Urinary bladder (tissue), 4 donors: ENCODE results near the gene NRP2. TPM values are rescaled to one million over a fixed set of nuclear protein-coding genes. Genes with fewer than 3 reads are reported as not detected.
A peak's percentile ranks its signal among the peaks of the same experiment; 100 is the strongest.

Experiments used
- DNase-seq: peaks from one replicate; pipeline ENCODE4 v3.0.0-alpha.2; 2015; ENCODE audit errors: extremely low spot score
- H3K27ac ChIP-seq: one replicate; pipeline ENCODE4 v1.5.1; 2013; ENCODE audit warnings: low read depth, mild to moderate bottlenecking, moderate library complexity
- H3K36me3 ChIP-seq: one replicate; pipeline ENCODE4 v1.6.1; 2013; ENCODE audit warnings: mild to moderate bottlenecking, moderate library complexity; ENCODE audit not compliant: insufficient read depth
- H3K4me1 ChIP-seq: one replicate; pipeline ENCODE4 v1.6.1; 2013; ENCODE audit warnings: mild to moderate bottlenecking, moderate library complexity; ENCODE audit not compliant: insufficient read depth
- H3K4me3 ChIP-seq: one replicate; pipeline ENCODE4 v1.5.1; 2013; ENCODE audit warnings: low read depth, low read length
- WGBS: extraction: QIAGEN DNeasy Blood & Tissue Kit; methylation state at CpG from one replicate; pipeline ENCODE4 v1.1.7; 2013; 5-methylcytosine and 5-hydroxymethylcytosine counted together
- polyA plus RNA-seq: library from polyadenylated mRNA; stranded (reverse); fragments of 200-250 nt; gene quantifications from one replicate; pipeline ENCODE4 v1.2.3, GENCODE V29; 2013
- total RNA-seq: library from RNA; depleted of rRNA; stranded (reverse); fragments of >200 nt; gene quantifications from one replicate; pipeline ENCODE4 v1.2.3, GENCODE V29; 2014
- donor health status: healthy with polysubstance abuse.
- donor health status: healthy.

NRP2 gene
- total and polyA plus RNA-seq, 2 donors: 74.4 to 101 TPM

DNA sequence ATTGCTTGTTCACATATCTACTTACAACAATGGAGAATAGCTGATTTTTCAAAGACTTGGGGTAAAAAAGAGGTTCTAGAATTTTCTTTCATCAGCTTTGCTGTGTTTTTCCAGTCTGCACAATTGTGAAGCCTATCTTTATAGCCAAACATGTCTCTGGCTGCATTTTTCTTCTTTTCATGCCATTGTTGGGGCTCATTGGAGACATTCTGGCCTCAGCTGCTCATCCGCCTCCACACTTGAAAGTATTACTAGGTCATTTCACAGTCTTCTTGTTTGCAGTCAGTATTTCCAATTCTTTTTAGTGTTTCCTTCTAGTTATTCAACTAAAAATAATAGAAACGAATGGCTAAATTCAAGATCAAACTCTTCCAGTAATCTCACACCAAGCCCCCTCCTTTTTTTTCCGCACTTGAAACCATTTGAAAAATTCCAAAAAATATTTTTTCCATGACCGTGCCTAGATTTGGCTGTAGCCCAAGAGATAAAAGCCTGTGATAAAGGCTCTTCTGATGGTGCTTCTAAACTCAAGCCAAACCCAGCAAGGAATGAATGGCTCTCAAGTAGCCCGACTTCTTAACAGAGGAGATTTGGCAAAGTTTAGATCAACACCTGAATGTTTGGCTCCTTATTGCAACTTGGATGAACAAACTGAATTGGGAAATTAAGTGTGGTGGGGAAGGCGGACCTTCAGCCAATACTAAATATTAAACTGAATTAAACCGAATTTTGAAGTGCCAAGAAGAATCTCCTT lies 103.4 kb downstream of the NRP2 start:
- no peak for DNase-seq
- Histone ChIP-seq H3K4me1 (no peaks in the 10 kb centered on the region), H3K27ac (no peak overlapping the region), H3K36me3 (no peaks in the 10 kb centered on the region), H3K4me3 (no peak overlapping the region)
- 40% methylated on average over 7 of the region's 7 CpGs for WGBS

DNA sequence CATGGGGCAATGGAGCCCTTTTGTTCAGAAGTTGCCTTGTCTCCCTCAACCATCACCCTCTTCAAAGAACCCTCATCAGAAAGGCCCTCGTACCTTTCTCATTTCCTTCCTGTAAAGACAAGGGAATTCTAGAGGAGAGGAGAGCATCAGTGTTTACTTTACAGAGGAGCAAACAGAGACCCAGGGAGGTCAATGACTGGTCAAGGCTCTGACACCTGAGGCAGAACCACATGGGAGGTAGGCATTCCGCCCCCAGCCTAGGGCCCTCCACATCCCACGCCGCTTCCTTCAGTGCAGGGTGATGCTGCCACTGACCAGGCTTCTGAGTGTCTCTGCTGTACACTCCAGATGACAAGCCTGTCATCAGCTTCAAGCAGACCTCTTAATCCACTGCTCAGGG lies 104.7 kb downstream of the NRP2 start:
- H3K36me3 ChIP-seq: no peaks in the 10 kb centered on the region
- WGBS: 88% methylated on average over 4 of the region's 4 CpGs
- no peaks in the 10 kb centered on the region for H3K4me1 ChIP-seq
- no peak overlapping the region for H3K27ac ChIP-seq
- H3K4me3 ChIP-seq: no peak overlapping the region
- DNase-seq: no peak

GRCh38 chr2:205787761-205788160 lies 105.5 kb downstream of the NRP2 start:
- Histone ChIP-seq H3K4me3 (no peak overlapping the region), H3K4me1 (no peaks in the 10 kb centered on the region), H3K27ac (no peak overlapping the region), H3K36me3 (no peaks in the 10 kb centered on the region)
- no peak for DNase-seq
- WGBS: 76% methylated on average over 3 of the region's 3 CpGs

GRCh38 chr2:205789906-205790305 lies 107.6 kb downstream of the NRP2 start:
- Histone ChIP-seq H3K27ac (no peak overlapping the region), H3K4me1 (no peaks in the 10 kb centered on the region), H3K4me3 (no peak overlapping the region), H3K36me3 (no peaks in the 10 kb centered on the region)
- WGBS: 93% methylated on average over 1 of the region's 1 CpG
- no peak for DNase-seq

GRCh38 chr2:205792908-205793307 lies 110.6 kb downstream of the NRP2 start:
- H3K4me1 ChIP-seq: no peaks in the 10 kb centered on the region

DNA sequence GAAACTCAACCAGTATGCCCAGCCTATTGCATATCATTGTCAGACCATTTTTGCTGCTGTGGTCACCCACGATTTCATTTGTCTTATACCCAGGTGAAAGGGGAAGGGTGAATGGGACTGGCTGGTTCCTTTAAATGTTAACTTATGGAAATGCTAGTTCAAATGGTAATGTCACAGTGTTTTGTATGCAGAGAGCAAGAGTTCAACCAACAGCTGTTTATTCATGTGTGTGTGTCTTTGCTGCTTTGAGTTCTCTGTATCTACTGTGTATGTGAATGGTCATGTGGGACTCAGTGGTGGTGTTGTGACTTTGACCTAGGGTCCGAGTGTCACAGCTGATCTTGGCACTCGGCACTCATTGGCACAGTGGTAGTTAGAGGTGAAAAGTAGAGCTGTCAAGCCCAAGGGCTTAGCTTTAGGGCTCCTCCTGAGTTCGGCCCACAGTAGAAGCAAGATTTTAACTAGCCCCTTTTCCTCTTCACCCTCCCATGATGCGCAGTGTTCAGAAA lies 114.6 kb downstream of the NRP2 start:
- Histone ChIP-seq H3K4me1 (no peaks in the 10 kb centered on the region), H3K4me3 (no peak overlapping the region), H3K27ac (no peak overlapping the region), H3K36me3 (no peaks in the 10 kb centered on the region)
- 87% methylated on average over 5 of the region's 5 CpGs for WGBS
- DNase-seq: no peak

More at GRCh38 chr2:205792908-205793307, 110.6 kb downstream of the NRP2 start:
- H3K36me3 ChIP-seq: no peaks in the 10 kb centered on the region
- H3K4me3 ChIP-seq: no peak overlapping the region
- 59% methylated on average over 3 of the region's 3 CpGs for WGBS
- H3K27ac ChIP-seq: no peak overlapping the region
- DNase-seq: no peak

GRCh38 chr2:205797866-205798265 lies 115.6 kb downstream of the NRP2 start:
- DNase-seq: no peak
- H3K27ac ChIP-seq: no peak overlapping the region
- no peaks in the 10 kb centered on the region for H3K36me3 ChIP-seq
- 42% methylated on average over 4 of the region's 4 CpGs for WGBS
- H3K4me1 ChIP-seq: no peaks in the 10 kb centered on the region
- H3K4me3 ChIP-seq: no peak overlapping the region

GRCh38 chr2:205800224-205800623 lies 117.9 kb downstream of the NRP2 start:
- Histone ChIP-seq H3K27ac (no peak overlapping the region), H3K36me3 (no peaks in the 10 kb centered on the region), H3K4me1 (no peaks in the 10 kb centered on the region), H3K4me3 (no peak overlapping the region)
- DNase-seq: no peak
- WGBS: 29% methylated on average over 2 of the region's 2 CpGs

DNA sequence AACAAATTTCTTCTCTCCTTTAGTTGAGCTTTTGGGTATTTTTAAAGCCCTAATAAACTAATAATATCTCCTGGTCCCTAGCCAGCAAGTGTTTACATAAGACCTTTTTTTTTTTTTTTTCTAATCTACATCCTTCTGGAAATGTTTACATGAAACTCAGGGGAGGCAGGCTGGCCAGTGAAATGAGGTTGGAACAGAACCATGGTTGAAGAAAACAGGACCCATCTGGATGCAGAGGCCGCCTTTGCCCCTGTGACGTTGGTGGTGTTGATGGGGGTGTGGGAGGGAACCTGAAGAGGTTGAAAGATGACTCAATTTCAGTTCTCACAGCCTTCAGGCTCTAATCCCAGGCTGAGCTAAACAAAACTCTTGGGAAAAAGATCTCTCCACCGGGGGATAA lies 118.5 kb downstream of the NRP2 start:
- WGBS: 13% methylated on average over 3 of the region's 3 CpGs
- peak; percentile 74 for DNase-seq
- H3K27ac ChIP-seq: peak overlapping the region; percentile 44
- no peaks in the 10 kb centered on the region for H3K4me1 ChIP-seq
- H3K36me3 ChIP-seq: no peaks in the 10 kb centered on the region
- H3K4me3 ChIP-seq: no peak overlapping the region

- 57% methylated on average over 7 of the region's 7 CpGs for WGBS
- H3K27ac ChIP-seq: no peak overlapping the region
- no peaks in the 10 kb centered on the region for H3K36me3 ChIP-seq
- H3K4me3 ChIP-seq: no peak overlapping the region
- no peaks in the 10 kb centered on the region for H3K4me1 ChIP-seq
- DNase-seq: no peak
Observed at GRCh38 chr2:205802065-205802464, 119.8 kb downstream of the NRP2 start.

DNA sequence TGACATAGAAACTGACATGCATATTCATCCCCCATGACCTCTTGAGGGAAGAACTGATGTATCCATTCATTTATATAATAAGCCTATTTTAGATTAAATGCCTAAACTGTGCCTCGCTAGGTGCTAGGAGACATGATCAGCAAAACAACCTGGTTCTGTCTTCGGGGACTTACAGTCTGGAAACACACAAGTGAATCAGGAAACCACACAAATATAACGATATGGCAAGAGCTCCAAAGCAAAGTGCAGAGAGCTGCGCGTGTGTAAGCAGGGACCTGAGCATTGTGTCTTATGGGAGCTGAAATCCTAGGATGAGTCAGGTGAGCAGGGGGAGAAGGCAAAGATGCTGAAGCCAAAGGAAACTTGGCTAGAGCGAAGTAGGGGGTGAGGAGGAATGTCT lies 120.6 kb downstream of the NRP2 start:
- Histone ChIP-seq H3K4me1 (no peaks in the 10 kb centered on the region), H3K36me3 (no peaks in the 10 kb centered on the region), H3K4me3 (no peak overlapping the region), H3K27ac (no peak overlapping the region)
- no peak for DNase-seq
- WGBS: 87% methylated on average over 6 of the region's 6 CpGs

GRCh38 chr2:205803500-205803899 lies 121.2 kb downstream of the NRP2 start:
- Histone ChIP-seq H3K4me3 (no peak overlapping the region), H3K27ac (no peak overlapping the region), H3K4me1 (no peaks in the 10 kb centered on the region), H3K36me3 (no peaks in the 10 kb centered on the region)
- DNase-seq: no peak
- WGBS: 84% methylated on average over 1 of the region's 1 CpG

DNA sequence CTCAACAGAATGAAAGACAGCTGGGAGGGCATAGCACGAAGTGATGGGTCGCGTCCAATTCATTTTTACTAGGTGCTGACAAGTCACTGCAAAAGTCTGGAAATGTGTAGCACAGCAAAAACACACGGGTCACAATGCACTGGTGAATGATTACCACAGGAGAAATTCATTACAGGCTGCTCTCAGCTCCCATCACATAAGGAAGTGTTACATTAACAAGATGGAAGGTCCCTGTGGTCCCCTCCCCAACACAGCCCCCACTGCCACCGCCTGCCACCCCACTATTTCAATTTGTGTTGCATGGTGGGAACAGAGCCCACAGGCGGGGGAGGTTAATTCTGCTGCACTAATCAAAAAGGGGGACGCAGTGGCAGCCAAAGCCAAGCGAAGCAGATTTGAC lies 122.8 kb downstream of the NRP2 start:
- 85% methylated on average over 8 of the region's 8 CpGs for WGBS
- no peak for DNase-seq
- Histone ChIP-seq H3K4me1 (no peaks in the 10 kb centered on the region), H3K36me3 (no peaks in the 10 kb centered on the region), H3K4me3 (no peak overlapping the region), H3K27ac (no peak overlapping the region)

- no peak for DNase-seq
- H3K36me3 ChIP-seq: no peaks in the 10 kb centered on the region
- H3K27ac ChIP-seq: no peak overlapping the region
- no peak overlapping the region for H3K4me3 ChIP-seq
- WGBS: 82% methylated on average over 18 of the region's 18 CpGs
- no peaks in the 10 kb centered on the region for H3K4me1 ChIP-seq
Observed at GRCh38 chr2:205806143-205806905, 124.0 kb downstream of the NRP2 start.
